Astrocyte of the cerebellum (primary cell): ENCODE data around the gene OPRPN.

Experiments used
- DNase-seq: peaks from one replicate; pipeline ENCODE4 v3.0.0-alpha.2; 2011; ENCODE audit warnings: low read depth
- H3K4me3 ChIP-seq: 2 replicates; pipeline ENCODE4 v1.5.1; 2011; ENCODE audit warnings: mild to moderate bottlenecking, low read depth, low read length, moderate library complexity
- in situ Hi-C: cut with HindIII; loops from 2 replicates; pipeline ENCODE4 v1.10.0; 2017; ENCODE audit warnings: low sequenced_read_pairs
- TF ChIP-seq, protein P1 (sequence below): IDR thresholded peaks from 2 replicates; pipeline ENCODE4 v1.5.1; 2012; ENCODE audit warnings: low read length, low read depth, moderate library complexity, mild to moderate bottlenecking; ENCODE audit errors: missing control alignments

Gene OPRPN

GRCh38 chr4:70399319-70399718, 1.6 kb downstream of the OPRPN start:
- in situ Hi-C loops: no loop called here
- DNase-seq: no peak
- TF ChIP-seq, protein P1, sequence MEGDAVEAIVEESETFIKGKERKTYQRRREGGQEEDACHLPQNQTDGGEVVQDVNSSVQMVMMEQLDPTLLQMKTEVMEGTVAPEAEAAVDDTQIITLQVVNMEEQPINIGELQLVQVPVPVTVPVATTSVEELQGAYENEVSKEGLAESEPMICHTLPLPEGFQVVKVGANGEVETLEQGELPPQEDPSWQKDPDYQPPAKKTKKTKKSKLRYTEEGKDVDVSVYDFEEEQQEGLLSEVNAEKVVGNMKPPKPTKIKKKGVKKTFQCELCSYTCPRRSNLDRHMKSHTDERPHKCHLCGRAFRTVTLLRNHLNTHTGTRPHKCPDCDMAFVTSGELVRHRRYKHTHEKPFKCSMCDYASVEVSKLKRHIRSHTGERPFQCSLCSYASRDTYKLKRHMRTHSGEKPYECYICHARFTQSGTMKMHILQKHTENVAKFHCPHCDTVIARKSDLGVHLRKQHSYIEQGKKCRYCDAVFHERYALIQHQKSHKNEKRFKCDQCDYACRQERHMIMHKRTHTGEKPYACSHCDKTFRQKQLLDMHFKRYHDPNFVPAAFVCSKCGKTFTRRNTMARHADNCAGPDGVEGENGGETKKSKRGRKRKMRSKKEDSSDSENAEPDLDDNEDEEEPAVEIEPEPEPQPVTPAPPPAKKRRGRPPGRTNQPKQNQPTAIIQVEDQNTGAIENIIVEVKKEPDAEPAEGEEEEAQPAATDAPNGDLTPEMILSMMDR: no peak
- no peak overlapping the region for H3K4me3 ChIP-seq

DNA sequence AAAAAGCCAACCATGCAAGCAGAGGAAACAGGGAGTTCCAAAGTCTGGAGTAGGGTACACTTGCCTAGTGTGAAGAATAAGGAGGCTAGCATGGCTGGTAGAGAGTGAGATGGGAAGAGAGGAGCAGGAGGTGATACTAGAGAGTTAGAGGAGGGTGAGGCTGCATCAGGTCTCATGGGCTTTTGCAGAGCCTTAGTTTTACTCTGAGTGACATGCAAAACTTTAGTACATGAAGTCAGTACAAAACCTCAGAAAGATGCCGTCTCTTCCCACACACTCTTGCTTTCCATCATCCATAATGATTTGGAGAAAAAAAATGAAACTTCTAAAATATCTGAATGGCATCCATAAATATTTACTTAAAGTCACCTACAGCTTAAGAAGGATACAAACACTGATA, 5.0 kb downstream of the OPRPN start:
- TF ChIP-seq, protein P1: no peak
- H3K4me3 ChIP-seq: no peak overlapping the region
- no peak for DNase-seq
- in situ Hi-C loops: no loop called here

DNA sequence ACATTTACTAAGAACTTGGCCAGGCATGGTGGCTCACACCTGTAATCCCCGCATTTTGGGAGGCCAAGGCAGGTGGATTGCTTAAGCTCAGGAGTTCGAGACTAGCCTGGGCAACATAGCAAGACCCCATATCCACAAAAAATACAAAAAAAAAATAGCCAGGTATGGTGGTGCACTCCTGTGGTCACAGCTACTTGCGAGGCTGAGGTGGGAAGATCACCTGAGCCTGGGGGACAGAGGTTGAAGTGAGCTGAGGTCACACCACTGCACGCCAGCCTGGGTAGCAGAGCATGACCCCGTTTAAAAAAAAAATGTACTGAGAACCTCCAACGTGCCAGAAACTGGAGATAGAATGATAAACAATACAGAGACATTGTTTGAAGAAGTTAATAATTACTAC, 8.0 kb downstream of the OPRPN start:
- DNase-seq: no peak
- in situ Hi-C loops: no loop called here

DNA sequence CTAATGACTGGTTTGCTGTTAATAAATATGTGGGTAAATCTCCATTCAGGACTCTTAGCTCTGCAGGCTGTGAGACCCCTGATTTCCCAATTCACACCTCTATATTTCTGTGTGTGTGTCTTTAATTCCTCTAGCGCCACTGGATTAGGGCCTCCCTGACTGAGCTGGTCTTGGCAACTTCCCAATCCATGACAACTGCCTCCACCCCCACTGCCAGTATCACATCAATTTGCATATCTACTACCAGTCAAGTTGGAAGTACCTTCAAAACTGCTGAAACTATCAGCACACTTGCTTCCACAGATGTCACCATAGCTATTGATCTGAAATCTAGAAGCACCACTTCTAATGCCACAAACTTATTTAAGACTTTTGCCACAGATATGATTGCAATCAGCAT, 27.6 kb downstream of the OPRPN start:
- in situ Hi-C loops: no loop called here
- TF ChIP-seq, protein P1: no peak

More for the DNA sequence above, 8.0 kb downstream of the OPRPN start:
- H3K4me3 ChIP-seq: no peak overlapping the region
- TF ChIP-seq, protein P1: no peak

GRCh38 chr4:70426789-70427188, 29.0 kb downstream of the OPRPN start:
- TF ChIP-seq, protein P1: no peak
- in situ Hi-C loops: no loop called here

More for the DNA sequence above, 27.6 kb downstream of the OPRPN start:
- DNase-seq: no peak
- H3K4me3 ChIP-seq: no peak overlapping the region

DNA sequence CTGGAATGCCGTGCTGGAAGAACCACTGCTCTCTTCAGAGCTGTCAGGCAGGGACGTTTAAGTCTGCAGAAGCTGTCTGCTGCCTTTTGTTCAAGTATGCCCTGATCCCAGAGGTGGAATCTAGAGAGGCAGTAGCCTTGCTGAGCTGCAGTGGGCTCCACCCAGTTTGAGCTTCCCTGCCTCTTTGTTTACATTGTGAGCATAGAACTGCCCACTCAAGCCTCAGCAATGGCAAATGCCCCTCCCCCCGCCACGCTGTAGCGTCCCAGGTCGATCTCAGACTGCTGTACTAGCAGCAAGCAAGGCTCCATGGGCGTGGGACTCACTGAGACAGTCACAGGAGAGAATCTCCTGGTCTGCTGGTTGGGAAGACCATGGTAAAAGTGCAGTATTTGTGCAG, 39.5 kb downstream of the OPRPN start:
- TF ChIP-seq, protein P1: no peak
- DNase-seq: no peak
- in situ Hi-C loops: no loop called here
- H3K4me3 ChIP-seq: no peak overlapping the region

More at GRCh38 chr4:70426789-70427188, 29.0 kb downstream of the OPRPN start:
- no peak for DNase-seq
- no peak overlapping the region for H3K4me3 ChIP-seq

DNA sequence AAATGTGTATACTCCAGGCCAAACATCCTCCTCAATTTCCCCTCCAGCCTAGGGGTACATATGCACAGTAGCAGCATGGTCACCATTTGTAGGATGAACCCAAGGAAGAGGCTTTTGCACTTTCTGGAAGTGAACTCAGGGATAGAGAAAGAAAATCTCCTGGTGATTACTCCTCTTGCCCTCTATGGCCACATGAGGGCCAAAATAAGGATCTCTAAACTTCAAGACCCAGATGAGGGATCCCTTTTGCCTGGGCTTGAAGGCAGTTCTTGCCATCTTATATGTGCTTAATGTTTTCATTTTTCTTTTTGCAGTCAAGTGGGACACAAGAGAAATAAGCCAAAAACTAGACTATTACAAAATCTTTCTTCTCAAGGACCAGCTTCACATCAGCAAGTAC, 44.7 kb downstream of the OPRPN start:
- H3K4me3 ChIP-seq: no peak overlapping the region
- no peak for DNase-seq
- TF ChIP-seq, protein P1: no peak
- in situ Hi-C loops: no loop called here
